HG03103 (cell line): ENCODE data around the gene SAMD11.

Experiments
- ATAC-seq: cut with Tn5 transposase; IDR thresholded peaks from one replicate; pipeline ENCODE4 v1.9.1; 2021; ENCODE audit warnings: low read depth; ENCODE audit not compliant: unreplicated experiment

SAMD11 gene

DNA sequence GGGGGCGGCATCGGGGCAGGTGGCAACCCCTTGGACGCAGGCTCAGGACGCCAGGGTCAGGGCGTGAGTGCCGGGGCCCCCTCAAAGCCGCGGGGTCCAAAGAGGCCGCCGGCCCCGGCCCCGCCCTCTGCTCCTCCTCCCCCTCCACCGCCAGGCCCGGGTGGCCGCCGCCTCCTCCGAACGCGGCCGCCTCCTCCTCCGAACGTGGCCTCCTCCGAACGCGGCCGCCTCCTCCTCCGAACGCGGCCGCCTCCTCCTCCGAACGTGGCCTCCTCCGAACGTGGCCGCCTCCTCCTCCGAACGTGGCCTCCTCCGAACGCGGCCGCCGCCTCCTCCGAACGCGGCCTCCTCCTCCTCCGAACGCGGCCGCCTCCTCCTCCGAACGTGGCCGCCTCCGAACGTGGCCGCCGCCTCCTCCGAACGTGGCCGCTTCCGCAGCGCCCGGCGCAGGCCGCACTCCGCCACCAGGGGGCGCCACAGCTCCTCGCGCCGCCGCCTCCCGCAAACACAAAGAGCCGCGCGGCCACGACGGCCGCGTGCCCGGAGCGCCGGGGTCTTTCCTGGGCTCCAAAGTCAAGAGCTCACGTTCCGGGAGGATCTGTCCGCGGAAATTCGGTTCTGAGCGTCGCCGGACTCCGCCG is 19.3 kb upstream of the SAMD11 start:
- ATAC-seq, result no peak

DNA sequence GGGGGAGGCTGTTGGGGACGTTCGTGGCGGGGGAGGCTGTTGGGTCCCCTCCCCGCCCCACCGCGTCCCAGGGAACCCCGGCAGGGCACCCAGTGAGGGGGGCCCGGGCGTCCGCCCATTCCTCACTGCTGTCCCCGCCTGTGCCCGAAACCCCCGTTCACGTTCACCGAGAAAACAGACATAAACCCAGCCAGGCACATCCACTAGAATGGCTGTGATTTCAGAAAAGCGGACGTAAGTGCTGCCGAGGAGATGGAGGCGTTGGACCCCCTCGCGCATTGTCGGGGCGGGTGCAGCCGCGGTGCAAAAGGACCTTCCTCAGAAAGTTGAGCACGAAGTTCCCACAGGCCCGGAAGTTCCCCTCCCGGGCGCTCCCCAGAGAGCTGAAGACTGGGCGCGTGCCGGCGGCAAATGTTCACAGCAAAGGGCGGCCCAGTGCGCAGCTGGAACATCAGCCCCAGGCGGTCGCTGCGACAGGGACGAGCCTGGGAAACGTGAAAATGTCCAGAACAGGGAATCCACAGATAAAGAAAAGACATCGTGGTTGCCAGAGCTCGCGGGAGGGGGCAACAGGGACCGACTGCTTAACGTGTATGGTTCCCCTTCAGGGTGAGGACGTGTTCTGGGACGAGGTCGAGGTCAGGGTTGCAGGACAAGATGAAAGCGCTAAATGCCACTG is 18.5 kb upstream of the SAMD11 start:
- no peak for ATAC-seq

DNA sequence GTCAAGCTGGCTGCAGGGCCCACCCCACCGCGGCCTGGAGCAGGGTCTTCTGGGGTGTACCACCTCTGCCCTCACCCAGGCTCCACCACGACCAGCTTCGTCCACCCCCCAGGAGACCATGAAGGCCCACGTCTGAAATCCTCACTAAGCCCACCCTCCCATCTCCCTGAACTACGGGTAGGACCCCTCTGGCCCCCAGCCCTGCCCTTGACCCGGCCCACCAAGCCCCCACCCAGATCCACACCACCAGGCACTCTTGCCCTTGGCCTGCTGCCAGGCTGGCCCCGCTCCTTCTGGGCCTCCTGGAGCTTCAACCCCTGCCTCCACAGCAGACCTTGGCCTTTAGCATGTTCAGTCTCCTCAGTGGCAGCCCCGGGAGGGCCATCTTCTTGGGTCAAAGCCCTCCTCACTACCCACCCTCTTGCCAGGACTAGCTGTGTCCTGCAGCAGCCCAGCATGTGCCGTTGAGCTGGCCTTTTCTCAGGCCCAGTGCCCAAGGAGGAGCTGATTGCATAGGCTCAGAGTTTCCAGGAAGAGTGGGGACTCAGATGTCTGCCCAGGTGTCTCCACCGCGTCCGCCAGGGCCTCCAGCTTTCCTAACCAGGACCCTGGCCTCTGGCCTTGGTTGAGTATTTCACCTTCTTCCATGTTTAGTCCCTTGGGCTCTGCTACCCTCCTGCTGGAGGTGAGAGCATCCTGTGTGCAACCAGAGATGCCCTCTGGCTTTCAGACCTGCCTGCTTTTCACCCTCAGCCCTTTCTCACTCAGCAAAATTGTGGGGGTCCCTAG is 17.7 kb upstream of the SAMD11 start:
- ATAC-seq, result no peak

DNA sequence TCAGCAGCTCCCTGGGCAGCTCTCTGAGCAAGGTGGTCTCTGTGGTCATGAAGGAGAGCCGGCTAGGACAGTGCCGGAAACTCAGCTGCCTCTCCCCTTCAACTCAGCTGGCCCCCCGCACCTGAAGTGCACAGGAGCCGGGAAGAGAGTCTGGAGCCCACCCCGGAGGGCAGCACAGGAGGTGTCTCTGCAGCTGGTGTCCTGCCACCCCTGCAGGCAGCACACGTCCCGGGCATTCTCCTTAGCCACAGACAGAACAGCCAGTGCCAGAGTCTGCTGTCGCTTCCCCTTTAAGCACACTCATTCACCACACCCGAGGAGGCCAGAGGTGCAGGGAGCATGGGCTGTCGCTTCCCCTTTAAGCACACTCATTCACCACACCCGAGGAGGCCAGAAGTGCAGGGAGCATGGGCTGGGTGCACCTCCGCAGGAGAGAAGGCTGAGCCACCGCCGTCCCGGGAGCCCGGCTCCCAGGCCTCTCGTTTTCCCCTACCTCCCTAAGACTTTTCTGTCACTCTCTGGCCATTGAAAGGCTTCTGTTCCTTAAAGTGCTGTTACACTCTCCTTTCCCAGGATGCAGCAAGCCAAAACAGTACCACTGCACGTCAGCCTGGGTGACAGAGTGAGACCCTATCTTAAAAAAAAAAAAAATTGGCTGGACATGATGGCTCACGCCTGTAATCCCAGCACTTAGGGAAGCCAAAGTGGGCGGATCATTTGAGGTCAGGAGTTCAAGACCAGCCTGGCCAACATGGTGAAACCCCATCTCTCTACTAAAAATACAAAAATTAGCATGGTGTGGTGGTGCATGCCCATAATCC is 16.9 kb upstream of the SAMD11 start:
- no peak for ATAC-seq

DNA sequence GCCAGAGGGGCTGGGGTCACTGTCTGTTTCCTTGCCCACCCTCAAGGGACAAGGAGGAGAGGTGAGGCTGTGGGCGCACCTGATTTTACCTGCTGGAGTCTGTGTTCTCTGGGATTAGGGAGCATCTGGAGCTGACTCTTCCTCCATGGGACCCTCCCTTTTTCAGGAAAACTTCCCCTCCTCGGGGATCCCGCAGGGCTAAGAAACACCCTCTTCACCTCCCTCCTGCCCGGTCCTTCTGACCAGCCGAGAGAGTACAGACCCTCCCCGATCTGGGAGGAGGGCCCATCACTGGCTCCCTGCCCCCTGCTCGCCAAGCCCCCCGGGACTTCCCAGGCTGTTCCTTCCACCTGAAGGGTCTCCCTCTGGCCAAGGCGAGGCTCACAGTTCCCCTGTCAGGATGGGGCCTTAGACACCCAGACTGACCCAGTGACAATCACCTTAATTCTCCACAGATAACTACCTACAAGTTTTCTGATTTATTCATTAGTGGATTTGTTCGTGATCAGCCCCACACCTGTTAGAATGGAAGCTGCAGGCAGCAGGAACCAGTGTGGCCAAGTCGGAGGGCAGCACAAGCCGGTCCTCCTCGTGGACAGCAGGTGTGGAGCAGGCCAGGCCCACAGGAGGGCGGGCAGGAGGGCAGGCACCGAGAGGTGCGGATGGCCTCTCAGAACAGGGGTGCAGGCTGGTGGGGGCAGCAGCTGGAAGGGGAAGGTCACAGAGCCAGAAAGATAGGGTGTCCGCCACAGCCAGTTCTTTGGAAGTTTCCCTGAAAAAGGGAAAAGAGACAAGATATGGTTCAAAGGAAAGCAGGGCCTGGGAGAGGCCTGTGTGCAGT is 15.9 kb upstream of the SAMD11 start:
- ATAC-seq, result no peak

DNA sequence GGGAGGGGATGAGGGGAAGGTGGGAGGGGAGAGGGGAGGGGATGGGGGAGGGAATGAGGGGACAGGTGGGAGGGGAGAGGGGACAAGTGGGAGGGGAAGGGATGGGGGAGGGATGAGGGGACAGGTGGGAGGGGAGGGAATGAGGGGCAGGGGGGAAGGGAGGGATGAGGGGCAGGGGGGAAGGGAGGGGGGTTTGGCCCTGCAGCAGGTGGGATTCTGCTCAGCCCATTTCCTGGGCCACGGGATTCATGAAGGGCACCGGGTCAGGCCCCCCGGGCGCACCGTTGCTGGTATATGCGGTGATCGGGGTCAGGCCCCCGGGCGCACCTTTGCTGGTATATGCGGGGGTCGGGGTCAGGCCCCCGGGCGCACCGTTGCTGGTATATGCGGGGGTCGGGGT is 15.1 kb upstream of the SAMD11 start:
- ATAC-seq, result no peak

DNA sequence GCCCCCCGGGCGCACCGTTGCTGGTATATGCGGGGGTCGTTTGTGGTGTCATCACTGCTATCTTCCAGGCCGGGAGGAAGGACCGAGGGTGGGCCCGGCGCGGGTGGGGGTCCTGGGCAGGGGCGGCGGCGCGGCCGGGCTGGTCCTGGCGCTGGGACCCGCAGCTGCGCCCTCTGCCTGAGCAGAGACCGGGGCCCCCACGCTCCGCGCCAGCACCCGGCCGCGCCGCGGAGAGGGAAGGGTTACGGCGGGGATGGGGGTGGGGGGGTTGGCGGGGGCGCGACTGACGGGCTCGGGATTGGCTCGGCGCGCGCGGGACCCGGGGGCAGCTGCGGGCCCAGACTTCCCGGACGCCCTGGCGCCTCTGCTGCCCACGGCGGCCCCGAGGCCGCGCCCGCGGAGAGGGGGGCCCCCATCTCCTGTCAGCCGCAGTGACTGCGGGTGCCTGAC is 13.8 kb upstream of the SAMD11 start:
- ATAC-seq, result no peak

DNA sequence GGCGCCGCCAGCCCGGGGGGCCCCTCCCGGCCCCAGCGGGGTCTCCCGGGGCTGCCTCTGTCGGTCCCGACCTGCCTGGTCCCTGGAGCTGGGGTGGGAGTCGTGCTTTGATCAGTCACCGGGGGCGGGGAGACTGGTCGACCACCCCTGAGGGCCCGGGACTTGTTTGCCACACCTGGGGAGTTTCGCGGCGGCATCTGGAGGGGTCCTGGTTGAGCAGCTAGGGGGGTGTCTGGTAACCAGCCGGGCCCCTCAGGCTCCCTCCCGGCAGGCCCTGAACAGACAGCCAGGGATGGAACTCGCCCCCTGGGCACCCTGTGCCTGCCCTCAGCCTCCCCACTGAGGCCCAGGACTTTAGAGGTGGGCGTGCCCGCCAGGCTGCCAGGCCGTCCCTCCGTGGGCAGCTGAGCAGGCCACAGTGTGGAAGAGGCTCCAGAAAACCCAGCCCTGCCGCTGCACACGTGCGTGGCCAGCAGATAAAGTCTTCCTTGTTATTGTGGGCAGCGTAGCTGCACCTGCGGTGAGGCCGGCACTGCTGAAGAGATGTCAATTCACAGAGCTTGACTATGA is 13.3 kb upstream of the SAMD11 start:
- ATAC-seq, result no peak

DNA sequence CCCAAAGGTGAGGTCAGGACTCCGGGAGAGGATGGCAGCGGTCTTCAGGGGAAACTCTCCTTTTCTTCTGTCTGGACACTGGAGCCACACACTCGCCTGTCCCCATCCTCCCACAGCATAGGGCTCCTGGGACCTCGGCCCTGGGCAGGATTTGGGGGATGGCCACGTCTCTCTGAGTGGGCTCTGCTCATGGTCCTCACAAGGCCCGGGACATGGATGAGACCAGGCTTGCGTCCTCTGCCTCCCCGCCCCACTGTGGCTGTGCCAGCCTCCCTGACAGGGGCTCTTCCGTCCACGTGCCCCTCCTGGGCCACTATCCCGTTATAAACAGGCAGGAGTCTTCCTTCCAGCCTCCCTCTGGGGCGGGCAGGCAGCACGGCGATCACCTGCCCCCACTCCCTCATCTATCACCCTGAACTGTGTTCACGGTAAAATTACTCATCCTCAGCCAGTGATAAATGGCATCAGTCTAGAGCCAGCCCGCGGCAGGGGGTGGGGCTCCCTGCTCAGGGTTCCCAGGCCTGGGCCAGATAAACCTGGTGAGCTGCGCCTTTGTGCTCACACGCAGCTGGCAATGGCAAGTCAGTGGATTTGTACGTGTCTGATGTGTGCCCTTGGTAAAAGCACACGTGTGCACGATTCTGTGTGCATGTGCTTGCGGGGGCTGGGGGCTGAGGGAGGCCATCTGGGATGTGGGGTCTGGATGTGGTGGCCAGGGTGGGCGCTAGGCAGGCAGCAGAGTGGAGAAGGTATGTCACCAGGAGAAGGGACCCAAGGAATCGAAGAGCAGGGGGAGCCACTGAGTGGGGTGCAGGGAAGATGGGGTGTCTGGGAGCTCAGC is 12.6 kb upstream of the SAMD11 start:
- no peak for ATAC-seq

DNA sequence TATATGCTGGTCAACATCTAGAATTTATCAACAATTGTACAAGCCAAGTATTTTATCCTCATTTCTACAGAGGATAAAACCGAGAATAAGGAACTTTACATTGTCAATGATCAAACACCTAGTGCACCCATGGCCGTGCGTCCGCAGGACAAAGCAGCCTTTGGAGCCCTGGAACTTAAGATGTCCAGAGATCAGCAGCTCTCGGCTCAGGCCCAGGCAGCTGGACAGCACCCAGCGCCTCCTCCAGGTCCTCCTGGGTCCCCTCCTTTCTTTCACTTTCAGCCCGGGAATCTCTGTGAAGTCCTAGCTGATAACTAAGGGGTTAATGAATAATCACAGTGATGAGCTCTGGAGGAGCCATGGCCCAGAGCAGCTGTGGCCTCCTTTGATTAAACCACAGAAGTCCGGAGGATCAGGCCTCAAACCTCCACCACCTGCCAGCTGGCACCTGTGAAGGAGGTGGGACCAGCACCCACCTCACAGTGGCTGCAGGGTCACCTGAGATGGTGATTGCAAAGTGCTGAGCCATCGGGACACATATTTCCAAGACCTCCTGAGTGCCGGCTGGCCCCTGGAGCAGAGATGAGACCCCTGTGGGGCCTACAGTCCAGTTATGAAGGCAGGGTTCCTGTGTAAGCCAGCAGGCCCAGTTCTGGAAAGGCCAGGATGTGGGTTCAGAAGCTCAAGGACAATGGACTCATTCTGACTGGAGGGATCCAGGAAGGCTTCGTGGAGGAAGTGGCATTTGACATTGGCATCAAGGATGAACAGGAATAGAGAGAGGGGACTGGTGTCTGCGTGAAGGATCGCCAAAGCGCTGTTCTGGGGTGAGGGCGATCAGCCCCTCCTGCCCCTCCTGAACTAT is 11.6 kb upstream of the SAMD11 start:
- no peak for ATAC-seq

DNA sequence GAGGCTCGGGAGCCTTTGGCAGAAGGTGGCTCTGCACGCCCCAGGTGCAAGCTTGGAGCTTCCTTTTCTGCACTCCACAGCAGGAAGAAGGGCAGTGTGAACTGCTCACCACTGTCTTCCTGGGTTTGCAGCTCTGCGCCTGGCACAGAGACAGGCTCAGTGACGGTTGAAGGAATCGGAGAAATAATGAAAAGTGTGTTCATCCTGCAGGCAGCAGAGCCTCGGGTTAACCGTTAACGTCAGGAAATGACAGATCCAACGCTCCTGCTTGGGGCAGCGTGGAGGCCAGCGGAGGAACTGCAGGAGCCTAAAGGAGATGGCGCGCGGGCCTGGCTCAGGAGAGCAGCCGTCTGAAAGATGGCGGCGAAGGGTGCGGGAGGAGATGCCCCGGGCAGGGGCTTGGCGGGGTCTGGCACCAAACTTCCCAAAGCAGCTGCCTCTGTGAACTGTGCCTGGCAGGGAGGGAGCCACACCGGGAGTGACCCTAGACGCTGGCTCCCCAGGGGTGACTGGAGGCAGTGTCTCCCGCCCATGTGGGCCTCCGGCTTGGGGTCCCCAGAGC is 10.9 kb upstream of the SAMD11 start:
- ATAC-seq, result no peak

DNA sequence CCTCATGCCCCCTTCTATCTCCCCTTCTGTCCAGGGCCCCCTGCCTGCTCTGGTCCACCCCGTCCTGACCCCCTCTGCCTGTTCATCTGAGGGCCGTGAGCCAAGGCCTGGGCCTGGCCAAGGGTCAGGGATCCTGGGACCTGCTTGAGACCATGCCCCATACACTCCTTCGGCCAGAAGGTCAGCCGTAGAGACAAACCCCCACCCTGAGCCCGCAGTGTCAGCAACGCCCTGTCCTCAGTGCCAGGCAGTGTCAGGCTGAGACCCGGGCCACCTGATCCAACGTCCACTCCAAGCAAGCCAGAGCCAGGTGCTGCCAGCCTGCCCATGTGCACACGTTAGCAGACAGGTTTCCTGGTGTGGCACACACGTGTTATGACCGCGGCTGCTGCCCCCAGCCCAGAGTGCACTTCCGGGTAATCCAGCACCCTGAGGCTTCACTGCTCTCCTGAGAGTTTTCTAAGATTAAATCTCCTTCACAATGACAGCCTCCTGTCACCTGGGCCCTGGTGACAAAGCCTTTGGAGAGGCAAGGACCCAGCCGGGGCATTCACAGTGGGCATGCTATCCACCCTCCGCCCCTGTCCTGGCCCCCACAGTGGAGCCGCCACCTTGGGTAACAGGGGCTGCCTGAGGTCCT is 10.1 kb upstream of the SAMD11 start:
- ATAC-seq, result no peak

DNA sequence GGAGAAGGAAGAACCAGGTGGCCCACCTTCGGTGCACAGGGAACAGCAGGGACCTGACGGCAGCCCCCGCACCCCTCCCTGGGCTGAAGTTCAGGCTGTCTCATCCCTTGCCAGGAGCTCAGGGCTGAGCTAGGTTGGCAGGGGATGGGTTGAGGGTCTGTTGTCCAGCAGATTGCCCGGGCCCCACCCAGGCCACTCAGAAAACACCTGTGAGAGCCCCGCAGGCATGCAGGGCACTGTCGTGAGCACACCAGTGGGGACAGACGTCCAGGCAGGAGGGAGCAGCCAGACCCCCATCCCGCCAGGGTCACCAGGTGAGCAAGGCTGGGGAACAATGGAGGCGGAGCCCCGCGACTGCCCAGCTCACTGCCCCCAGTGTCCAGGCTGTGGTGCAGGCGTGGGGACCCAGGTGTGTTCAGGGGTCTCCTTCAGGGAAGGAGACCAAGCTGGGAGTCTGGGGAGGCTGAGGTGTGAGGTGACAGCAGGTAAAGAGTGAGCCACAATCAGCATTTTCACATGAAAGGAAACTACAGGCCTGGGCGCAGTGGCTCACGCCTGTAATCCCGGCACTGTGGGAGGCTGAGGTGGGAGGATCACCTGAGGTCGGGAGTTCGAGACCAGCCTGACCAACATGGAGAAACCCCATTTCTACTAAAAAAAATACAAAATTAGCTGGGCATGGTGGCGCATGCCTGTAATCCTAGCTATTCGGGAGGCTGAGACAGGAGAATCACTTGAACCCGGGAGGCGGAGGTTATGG is 9.4 kb upstream of the SAMD11 start:
- ATAC-seq, result no peak

DNA sequence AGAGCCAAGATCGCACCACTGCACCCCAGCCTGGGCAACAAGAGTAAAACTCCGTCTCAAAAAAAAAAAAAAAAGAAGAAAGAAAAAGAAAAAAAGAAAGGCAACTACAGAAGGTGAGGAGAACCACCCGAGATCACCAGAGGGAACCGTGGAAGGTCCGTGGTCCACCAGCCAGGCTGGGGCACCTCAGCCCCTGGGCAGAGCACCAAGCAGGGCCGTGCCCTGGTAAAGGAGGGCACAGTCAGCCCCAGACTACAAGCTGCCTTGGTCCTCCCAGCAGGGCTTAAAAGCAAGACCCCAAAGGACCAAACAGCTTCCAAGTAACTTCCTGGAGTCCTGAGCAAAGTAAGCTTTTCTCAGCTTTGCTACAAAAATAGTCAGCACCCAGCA is 8.8 kb upstream of the SAMD11 start:
- ATAC-seq, result no peak

DNA sequence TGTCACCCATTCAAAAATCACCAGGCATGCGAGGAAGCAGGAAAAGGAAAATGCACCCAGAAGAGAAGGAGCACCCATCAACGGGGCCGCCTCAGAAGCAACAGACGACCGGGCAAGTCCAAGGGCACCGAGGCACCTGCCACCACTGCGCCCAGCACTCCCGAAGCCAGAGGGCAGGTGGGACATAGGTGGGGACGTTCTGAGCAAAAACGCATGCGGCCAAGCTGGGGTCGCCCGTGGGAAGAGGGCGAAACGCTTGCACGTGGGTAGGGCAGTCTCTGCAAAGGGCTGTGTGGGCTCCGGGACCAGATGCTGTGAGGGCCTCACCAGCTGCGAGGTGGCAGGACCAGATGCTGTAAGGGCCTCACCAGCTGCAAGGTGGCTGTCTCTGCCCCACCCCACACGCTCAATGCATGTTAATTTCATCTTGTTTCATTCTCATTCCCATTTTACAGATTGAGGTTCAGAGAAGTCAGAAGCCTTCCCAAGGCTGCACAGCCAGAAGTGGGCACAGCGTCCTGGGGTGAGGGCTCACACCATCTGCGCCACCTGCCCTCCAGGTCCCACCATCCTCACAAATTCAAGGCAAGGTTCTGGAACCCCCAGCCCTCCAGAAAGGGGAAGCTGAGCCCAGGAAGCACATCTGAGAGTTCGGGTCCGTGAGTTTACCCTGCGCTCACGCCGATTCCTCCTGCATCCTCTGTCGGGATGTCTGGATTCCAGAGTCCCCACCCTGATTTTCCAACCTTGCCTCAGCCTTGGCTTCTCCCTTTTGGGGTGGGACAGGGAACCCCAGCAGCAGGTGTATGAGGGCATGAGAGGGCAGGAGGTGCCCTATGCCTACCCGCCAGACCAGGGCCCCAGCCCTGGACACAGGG is 8.2 kb upstream of the SAMD11 start:
- no peak for ATAC-seq
